Measurements from ENCODE around the gene MYOM3. TPM values are rescaled to one million over a fixed set of nuclear protein-coding genes. Genes with fewer than 3 reads are reported as not detected.

MYOM3 gene
- total and polyA plus RNA-seq, 2 of the 13 experiments (the other 11 are each of a cell fraction or from before 2014, with no cell fraction given) = 5.8 to 15.3 TPM

Other genes starting within 250 kb of the MYOM3 start
- gene FUCA1, start 243.8 kb downstream of the MYOM3 start, total RNA-seq (2016; rRNA removed; fragmentation: Illumina TruSeq; extraction: Trizol) = 14.9 and 33.6 TPM in 2 replicates
- 29.9 and 32.7 TPM in 2 replicates for gene FUCA1, start 243.8 kb downstream of the MYOM3 start, polyA plus RNA-seq (2011; rRNA removed)
- not detected in 2 replicates for gene CNR2, start 198.8 kb downstream of the MYOM3 start, total RNA-seq (2016; rRNA removed; fragmentation: Illumina TruSeq; extraction: Trizol)
- gene CNR2, start 198.8 kb downstream of the MYOM3 start, polyA plus RNA-seq (2011; rRNA removed) = not detected in 2 replicates
- 97.5 and 159 TPM in 2 replicates for gene PNRC2, start 152.3 kb downstream of the MYOM3 start, total RNA-seq (2016; rRNA removed; fragmentation: Illumina TruSeq; extraction: Trizol)
- gene PNRC2, start 152.3 kb downstream of the MYOM3 start, polyA plus RNA-seq (2011; rRNA removed) = 53.3 and 74.9 TPM in 2 replicates
- 156 and 186 TPM in 2 replicates for gene SRSF10, start 131.8 kb downstream of the MYOM3 start, total RNA-seq (2016; rRNA removed; fragmentation: Illumina TruSeq; extraction: Trizol)
- 98.2 and 126 TPM in 2 replicates for gene SRSF10, start 131.8 kb downstream of the MYOM3 start, polyA plus RNA-seq (2011; rRNA removed)
- 2.1 and 4.4 TPM in 2 replicates for gene IL22RA1, start 31.0 kb upstream of the MYOM3 start, total RNA-seq (2016; rRNA removed; fragmentation: Illumina TruSeq; extraction: Trizol)
- 10.2 and 13.3 TPM in 2 replicates for gene IL22RA1, start 31.0 kb upstream of the MYOM3 start, polyA plus RNA-seq (2011; rRNA removed)
- gene IFNLR1, start 75.2 kb upstream of the MYOM3 start, total RNA-seq (2016; rRNA removed; fragmentation: Illumina TruSeq; extraction: Trizol) = 5.7 and 8.5 TPM in 2 replicates
- gene IFNLR1, start 75.2 kb upstream of the MYOM3 start, polyA plus RNA-seq (2011; rRNA removed) = 3.8 and 6.5 TPM in 2 replicates
- gene GRHL3, start 207.2 kb upstream of the MYOM3 start, total RNA-seq (2016; rRNA removed; fragmentation: Illumina TruSeq; extraction: Trizol) = not detected in 2 replicates
- not detected in 2 replicates for gene GRHL3, start 207.2 kb upstream of the MYOM3 start, polyA plus RNA-seq (2011; rRNA removed)

Measured in HepG2 (cell line).